Panc1 (cell line): Measurements from ENCODE around the gene POLR2C. TPM values are rescaled to one million over a fixed set of nuclear protein-coding genes. Genes with fewer than 3 reads are reported as not detected.

Experiments
- ATAC-seq: fragments of 200-7000 bp; cut with Tn5 transposase; 2 replicates; pipeline ENCODE4 v1.9.1; 2020; ENCODE audit warnings: mild to moderate bottlenecking, moderate library complexity
- BruUV-seq: library from RNA; stranded (reverse); fragments of 400-500 nt; replicated peaks from 2 replicates; lab custom pipeline; 2021; lab: Mats Ljungman, UMichigan
- CTCF ChIA-PET: fragments of 300-600 bp; sonication (Branson Sonifier 250); formaldehyde crosslinking; loops from one replicate; lab custom pipeline; 2022; ENCODE audit warnings: antibody characterized with exemption; lab: Charles Lee
- POLR2A ChIA-PET: fragments of 300-600 bp; sonication (Branson Sonifier 250); formaldehyde crosslinking; loops from one replicate; lab custom pipeline; 2022; ENCODE audit warnings: antibody characterized with exemption; lab: Charles Lee
- DNase-seq: peaks from one replicate; pipeline ENCODE4 v3.0.0-alpha.2; 2010; ENCODE audit warnings: low read depth, low spot score
- H3K27ac ChIP-seq: 2 replicates; pipeline ENCODE4 v1.5.1; 2011; ENCODE audit warnings: mild to moderate bottlenecking, low read length, inconsistent platforms
- H3K27me3 ChIP-seq: fragments of 200-500 bp; sonication (Bioruptor generic); 2 replicates; pipeline ENCODE4 v1.6.0; 2014; ENCODE audit warnings: low read length, inconsistent platforms; ENCODE audit not compliant: control insufficient read depth, insufficient read depth
- H3K36me3 ChIP-seq: fragments of 200-500 bp; sonication (Bioruptor generic); 2 replicates; pipeline ENCODE4 v1.5.1; 2014; ENCODE audit warnings: inconsistent platforms, mild to moderate bottlenecking, low read length, moderate library complexity; ENCODE audit not compliant: control insufficient read depth, insufficient read depth
- H3K4me1 ChIP-seq: 2 replicates; pipeline ENCODE4 v1.5.1; 2011; ENCODE audit warnings: inconsistent platforms, mild to moderate bottlenecking, low read length, moderate library complexity; ENCODE audit not compliant: control insufficient read depth, insufficient read depth
- H3K4me3 ChIP-seq, 2 experiments: 2 replicates each; pipeline ENCODE4 v1.5.1; 2011 to 2012; ENCODE audit warnings: low read depth in 2 of 2, low read length in 2 of 2, mild to moderate bottlenecking in 2 of 2, inconsistent platforms in 1 of 2, moderate library complexity in 1 of 2
- H3K9me3 ChIP-seq: fragments of 200-500 bp; sonication (Bioruptor generic); 2 replicates; pipeline ENCODE4 v1.5.1; 2014; ENCODE audit warnings: low read depth, mild to moderate bottlenecking, inconsistent platforms, low read length, moderate library complexity; ENCODE audit not compliant: control insufficient read depth, insufficient read depth
- CTCF ChIP-seq: fragments of 450-650 bp; IDR thresholded peaks from 2 replicates; pipeline ENCODE4 v1.5.1; 2017; ENCODE audit warnings: mild to moderate bottlenecking
- POLR2AphosphoS5 ChIP-seq: IDR thresholded peaks from 2 replicates; pipeline ENCODE4 v1.6.1; 2012; ENCODE audit warnings: mild to moderate bottlenecking, low read depth, low read length, moderate library complexity
- REST ChIP-seq, 2 experiments: IDR thresholded peaks; 2 replicates each; pipeline ENCODE4 v1.6.1; 2011 to 2012; ENCODE audit warnings: low read depth in 2 of 2, control low read depth in 1 of 2, low read length in 1 of 2, mild to moderate bottlenecking in 1 of 2, moderate library complexity in 1 of 2; ENCODE audit not compliant: insufficient read depth in 1 of 2
- SIN3A ChIP-seq: IDR thresholded peaks from 2 replicates; pipeline ENCODE4 v1.6.1; 2012; ENCODE audit warnings: low read depth, mild to moderate bottlenecking, low read length, moderate library complexity, borderline replicate concordance; ENCODE audit not compliant: insufficient read depth
- TCF7L2 ChIP-seq: IDR thresholded peaks from 2 replicates; pipeline ENCODE4 v1.6.1; 2011; ENCODE audit warnings: mild to moderate bottlenecking, low read depth, low read length, inconsistent platforms
- in situ Hi-C: cut with HindIII; loops from 2 replicates; pipeline ENCODE4 v1.10.0; 2016; ENCODE audit warnings: low sequenced_read_pairs, low pct_unique_long_range_greater_than_20kb
- intact Hi-C: fragments of 100-400 bp; cut with micrococcal nuclease; formaldehyde crosslinking; loops from one replicate; pipeline ENCODE4 v1.10.0; 2022; ENCODE audit not compliant: unreplicated experiment
- total RNA-seq: library from RNA; stranded (reverse); gene quantifications from one replicate; pipeline ENCODE4 v1.2.1, GENCODE V29; 2021; ENCODE audit not compliant: unreplicated experiment

POLR2C gene
- total RNA-seq, 1 experiment from 2014 or later = 53.9 TPM

GRCh38 chr16:57476546-57477410 lies 14.3 kb downstream of the POLR2C start:
- Histone ChIP-seq H3K27ac (no peak overlapping the region), H3K9me3 (no peaks in the 10 kb centered on the region), H3K4me3 (no peak overlapping the region), H3K27me3 (no peaks in the 10 kb centered on the region), H3K4me1 (peaks cover 7% of the 10 kb centered on the region), H3K36me3 (no peaks in the 10 kb centered on the region)
- no TSS peak for BruUV-seq
- POLR2A ChIA-PET = no interaction called here
- CTCF ChIA-PET = no interaction called here
- in situ Hi-C loops = no loop called here
- intact Hi-C loops = no loop called here
- DNase-seq (no peak), ATAC-seq (no peak)
- TF ChIP-seq POLR2AphosphoS5 = no peak
- no peak for TF ChIP-seq SIN3A
- TF ChIP-seq TCF7L2 = no peak
- TF ChIP-seq CTCF = no peak
- no peak for TF ChIP-seq REST (IDR thresholded peaks at IDR 0.05; ENCODE audit: insufficient read depth in 1 of 2, low read depth in 2 of 2, low read length in 1 of 2)

DNA sequence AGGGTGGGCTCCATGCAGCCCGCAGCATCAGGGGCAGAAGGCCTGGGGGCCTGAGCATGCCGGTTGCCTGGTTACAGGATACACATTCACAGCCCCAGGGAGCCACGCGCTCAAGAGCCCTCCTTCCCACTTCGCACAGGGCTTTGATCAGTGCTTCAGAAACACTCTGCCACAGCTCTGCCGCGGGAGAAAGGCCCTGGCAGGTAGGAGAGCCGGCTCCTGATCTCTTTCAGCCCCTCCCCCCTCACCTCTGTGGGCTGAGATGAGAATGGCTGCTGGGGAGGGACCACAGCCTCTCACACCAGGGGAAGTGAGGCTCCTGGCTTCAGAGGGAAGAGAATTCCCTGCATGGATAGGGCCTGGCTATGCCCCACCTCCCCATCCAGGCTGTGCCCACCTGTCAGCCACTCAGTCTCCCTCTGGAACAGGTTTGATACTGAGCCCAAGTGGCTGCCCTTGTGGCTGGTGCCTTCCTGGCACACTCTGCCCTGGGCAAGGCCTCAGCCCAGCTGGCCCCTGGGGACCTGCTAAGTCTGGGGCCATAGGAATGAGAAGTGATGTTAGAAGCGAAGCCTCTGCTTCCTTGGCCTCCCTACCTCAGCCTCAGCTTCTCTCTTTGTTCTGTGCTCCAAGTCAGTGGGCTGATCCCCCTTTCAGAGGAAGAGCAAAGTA lies 15.2 kb downstream of the POLR2C start:
- POLR2A ChIA-PET = no interaction called here
- CTCF ChIA-PET = no interaction called here
- Histone ChIP-seq H3K27ac (no peak overlapping the region), H3K4me3 (no peak overlapping the region), H3K4me1 (peaks cover under 1% of the 10 kb centered on the region; the same call in 1 of the 2 replicates), H3K27me3 (no peaks in the 10 kb centered on the region), H3K36me3 (no peaks in the 10 kb centered on the region), H3K9me3 (no peaks in the 10 kb centered on the region)
- intact Hi-C loops = no loop called here
- no TSS peak for BruUV-seq
- in situ Hi-C loops = no loop called here
- TF ChIP-seq SIN3A (no peak), REST (IDR thresholded peaks at IDR 0.05; ENCODE audit: insufficient read depth in 1 of 2, low read depth in 2 of 2, low read length in 1 of 2) (no peak), CTCF (no peak), POLR2AphosphoS5 (no peak), TCF7L2 (no peak)
- DNase-seq (no peak), ATAC-seq (no peak)
